HG02798 (cell line): Measurements from ENCODE around the gene KCNK7.

Source experiments
- ATAC-seq: cut with Tn5 transposase; IDR thresholded peaks from one replicate; pipeline ENCODE4 v1.9.1; 2021; ENCODE audit warnings: mild to moderate bottlenecking; ENCODE audit not compliant: unreplicated experiment, poor library complexity

Gene KCNK7

DNA sequence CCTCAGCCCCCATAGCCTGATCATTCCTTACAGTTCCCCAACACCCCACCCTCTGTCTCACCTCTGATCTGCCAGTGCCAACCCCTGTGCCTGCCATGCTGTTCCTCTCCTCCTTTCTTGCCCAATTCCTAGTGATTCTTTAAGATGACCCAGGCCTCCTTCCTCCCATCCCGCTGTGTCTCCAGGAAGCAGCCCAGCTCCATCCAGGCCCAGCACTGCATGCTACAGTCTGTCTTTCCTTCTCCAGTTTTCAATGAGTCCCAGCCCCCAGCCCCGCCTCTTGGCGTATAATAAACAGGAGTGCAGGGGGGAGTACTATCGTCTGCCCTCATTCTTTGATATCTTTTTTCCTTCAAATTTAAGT is 49.8 kb downstream of the KCNK7 start:
- ATAC-seq, result no peak
